Erythroblast (primary cell): Measurements from ENCODE around the gene DGKI.

Experiments
- DNase-seq, 2 experiments: peaks; one replicate each; lab custom pipeline; 2025; lab: John Stamatoyannopoulos, UW
- GATA1 ChIP-seq: IDR thresholded peaks from 2 replicates; pipeline ENCODE4 v1.6.1; 2011; ENCODE audit warnings: low read depth, mild to moderate bottlenecking, control low read depth, low read length, moderate library complexity
- POLR2A ChIP-seq: IDR thresholded peaks from 2 replicates; pipeline ENCODE4 v1.6.1; 2011; ENCODE audit warnings: mild to moderate bottlenecking, low read length

The DGKI gene

DNA sequence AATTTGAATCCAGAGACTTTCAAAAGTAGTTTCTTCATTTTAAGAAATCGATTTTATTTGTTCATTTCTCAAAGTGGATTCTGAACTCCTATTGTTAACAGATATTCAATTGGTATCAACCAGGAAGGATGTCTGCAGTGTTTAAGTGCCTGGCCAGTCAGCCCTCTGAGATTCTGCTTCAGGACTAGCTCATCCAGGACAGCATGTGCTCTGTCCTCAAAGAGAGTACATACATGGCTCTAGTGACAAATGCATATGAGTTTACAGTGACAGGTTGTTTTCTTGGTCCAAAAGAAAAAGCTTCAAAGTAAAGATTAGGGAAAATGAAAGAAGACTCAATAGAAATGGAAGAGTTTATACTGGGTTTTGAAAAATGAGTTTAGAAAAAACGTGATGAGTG lies 494.8 kb downstream of the DGKI start:
- TF ChIP-seq POLR2A (no peak), GATA1 (no peak)
- DNase-seq: no peak

DNA sequence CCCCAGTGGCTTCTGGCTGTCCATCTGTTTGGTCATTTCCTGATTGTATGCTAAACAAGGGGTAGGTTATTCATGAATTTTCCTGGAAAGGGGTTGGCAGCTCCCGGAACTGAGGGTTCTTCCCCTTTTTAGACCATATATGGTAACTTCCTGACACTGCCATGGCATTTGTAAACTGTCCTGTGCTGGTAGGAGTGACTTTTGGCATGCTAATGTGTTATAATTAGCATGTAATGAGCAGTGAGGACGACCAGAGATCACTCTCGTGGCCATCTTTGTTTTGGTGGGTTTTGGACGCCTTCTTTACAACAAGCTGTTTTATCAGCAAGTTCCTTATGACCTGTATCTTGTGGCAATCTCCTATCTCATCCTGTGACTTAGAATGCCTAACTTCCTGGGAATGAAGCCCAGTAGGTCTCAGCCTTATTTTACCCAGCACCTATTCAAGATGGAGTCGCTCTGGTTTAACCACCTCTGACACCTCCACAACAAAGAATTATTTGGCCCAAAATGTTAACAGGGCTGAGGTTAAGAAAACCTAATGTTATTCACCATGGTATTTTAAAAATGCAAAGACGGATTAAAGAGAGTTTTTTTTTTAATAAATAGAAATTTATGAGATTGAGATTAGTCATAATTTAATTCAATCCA lies 500.9 kb downstream of the DGKI start:
- TF ChIP-seq POLR2A: no peak
- no peak for TF ChIP-seq GATA1

DNA sequence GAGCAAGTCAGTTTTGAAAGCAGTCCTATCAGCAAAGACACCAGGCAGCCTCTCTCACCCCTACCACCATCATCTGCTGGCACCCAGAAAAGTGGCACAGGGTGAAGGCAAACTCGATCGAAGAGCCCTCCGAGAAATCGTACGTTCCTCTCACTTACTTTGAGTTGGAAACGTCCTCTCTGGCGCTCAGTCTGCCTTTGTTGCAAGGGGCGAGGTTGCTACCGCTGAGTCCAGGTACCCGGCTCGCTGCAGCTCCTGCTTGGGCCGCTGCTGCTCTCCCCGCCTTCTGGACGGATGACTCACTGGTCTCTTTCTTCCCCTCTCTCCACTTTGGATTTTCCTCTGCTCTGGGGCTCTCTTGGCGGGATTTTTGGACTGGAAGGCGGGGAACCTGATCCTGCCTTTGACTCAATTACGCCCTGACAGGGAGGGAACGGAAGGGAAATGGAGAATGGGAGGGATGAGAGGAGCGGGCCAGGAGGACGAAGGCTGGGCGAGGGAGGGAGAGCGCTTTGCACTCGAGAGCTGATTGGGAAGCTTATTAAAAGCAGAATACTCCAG lies 503.4 kb downstream of the DGKI start, which contains the start of gene PTN:
TSS of gene PTN (minus strand) at position 453 of the 561 bp plus-strand sequence. CDS start 88,760 bp downstream, outside the sequence.
- TF ChIP-seq GATA1 (no peak), POLR2A (no peak)
- DNase-seq: no peak

More for the DNA sequence above, 500.9 kb downstream of the DGKI start:
- DNase-seq: no peak

DNA sequence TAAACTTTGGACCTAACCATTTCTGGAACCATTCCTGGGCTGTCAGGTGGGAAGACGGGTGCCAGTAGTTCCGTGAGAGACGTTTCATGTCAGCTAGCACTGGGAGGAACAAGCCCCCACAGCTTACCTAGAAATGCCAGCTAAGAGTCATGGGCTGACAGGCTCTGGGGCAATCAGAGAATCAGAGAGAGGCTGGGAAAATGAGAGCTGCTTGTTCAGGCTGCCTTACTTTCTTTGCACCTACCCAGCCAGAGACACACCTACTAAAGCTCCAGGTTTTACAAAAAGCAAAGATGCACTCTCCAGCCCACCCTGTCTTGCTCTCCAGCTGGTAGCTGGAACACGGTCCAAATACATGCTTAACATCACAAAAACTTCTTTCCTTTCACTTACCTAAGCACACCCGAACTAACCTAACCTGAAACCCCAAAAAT lies 503.9 kb downstream of the DGKI start:
- TF ChIP-seq POLR2A: no peak
- TF ChIP-seq GATA1: no peak

DNA sequence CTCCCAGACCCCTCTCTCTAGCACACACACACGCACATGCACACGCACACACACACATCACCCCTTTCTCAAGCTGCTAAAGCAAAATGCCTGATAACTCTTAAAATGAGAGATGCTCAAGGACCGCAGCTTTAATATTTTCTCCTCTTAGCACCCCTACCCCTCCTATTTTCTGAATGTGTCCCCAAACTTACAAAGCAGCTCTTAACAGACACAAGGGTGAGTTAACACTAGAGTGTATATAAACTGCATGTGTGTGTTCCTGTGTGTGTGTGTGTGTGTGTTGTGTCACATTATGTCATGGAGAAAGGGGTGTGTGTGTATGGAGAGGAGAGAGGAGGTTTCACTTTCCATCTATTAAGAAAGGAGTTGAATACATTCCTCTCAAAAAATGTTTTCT lies 504.5 kb downstream of the DGKI start:
- no peak for DNase-seq
- TF ChIP-seq GATA1 (no peak), POLR2A (no peak)

More for the DNA sequence above, 503.9 kb downstream of the DGKI start:
- no peak for DNase-seq

DNA sequence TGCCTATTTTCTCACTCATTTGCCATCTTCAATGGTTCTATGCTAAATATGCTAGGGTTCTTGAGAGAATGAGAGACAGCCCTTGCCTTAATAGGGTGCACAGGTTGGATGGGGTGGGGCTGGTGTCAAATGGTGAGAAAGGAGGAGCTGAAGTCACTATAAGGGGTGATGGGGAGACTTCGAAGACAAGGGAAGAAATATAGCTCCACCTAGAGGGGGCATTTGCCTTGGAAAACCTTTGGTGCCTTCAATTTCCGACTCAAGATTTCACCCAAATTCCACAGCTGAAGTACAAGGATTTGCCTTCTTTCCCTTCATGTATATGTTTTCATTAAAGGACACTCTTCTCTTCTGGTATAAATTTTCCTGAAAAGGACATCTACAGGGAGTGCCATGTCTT lies 508.9 kb downstream of the DGKI start:
- no peak for DNase-seq
- TF ChIP-seq POLR2A: no peak
- no peak for TF ChIP-seq GATA1

DNA sequence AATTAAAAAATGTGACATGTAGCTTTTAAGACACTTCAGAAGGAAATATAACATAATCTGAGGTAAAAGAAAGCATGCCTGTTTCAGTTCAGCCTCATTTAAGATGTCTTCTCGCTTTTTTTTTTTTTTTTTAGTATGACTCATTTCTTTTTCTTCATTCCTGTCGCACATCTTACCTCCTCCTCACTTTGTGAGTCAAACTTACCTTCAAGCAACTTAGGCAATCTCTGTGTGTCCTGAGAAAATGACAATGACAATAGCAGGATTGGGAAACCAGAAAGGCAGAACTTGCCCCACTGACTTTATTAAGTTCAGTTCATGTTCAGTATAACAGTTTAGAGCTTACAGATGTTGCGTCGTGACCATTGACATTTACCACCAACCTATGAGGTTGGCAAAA lies 511.0 kb downstream of the DGKI start:
- TF ChIP-seq POLR2A (no peak), GATA1 (no peak)
- no peak for DNase-seq

DNA sequence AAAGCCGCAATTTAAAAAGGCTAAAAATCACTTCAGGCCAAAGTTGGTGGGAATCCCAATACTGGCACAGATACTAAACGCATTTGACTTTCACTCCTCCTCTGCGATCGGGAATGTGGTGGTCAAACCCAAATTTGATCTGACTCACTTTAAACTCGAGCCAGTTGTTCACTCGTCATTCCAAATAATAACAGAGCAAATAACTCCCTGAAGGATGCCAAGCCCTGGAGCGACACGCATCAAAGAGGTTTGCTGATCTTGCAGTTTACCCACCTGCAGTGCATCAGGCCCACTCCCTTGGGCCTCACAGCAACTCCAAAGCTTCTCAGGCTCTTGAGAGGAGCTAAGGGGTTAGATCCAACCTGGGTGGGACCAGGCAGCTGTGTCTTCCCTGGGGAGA lies 515.4 kb downstream of the DGKI start:
- no peak for DNase-seq
- no peak for TF ChIP-seq GATA1
- no peak for TF ChIP-seq POLR2A
